Measurements from ENCODE around the gene PKMYT1. TPM values are rescaled to one million over a fixed set of nuclear protein-coding genes. Genes with fewer than 3 reads are reported as not detected.

Gene PKMYT1
- total and polyA plus RNA-seq, 9 of the 15 experiments (the other 6 are each of a cell fraction or from before 2014, with no cell fraction given) = 8.7 to 201 (median 37.8) TPM

- no peak for TF ChIP-seq CBX8 (IDR thresholded peaks at IDR 0.05; ENCODE audit: borderline replicate concordance, extremely low read depth, low read depth, low read length, poor library complexity, severe bottlenecking)
- TF ChIP-seq CHD2 (IDR thresholded peaks at IDR 0.05; ENCODE audit: low read depth, low read length) = no peak
- TF ChIP-seq CHD7 (IDR thresholded peaks at IDR 0.05; ENCODE audit: low read depth, low read length) = no peak
- peak; percentile 89 for TF ChIP-seq SOX6 (IDR thresholded peaks at IDR 0.05)
- no peak for TF ChIP-seq MCM7 (IDR thresholded peaks at IDR 0.05)
- no peak for TF ChIP-seq POLR2AphosphoS2 (IDR thresholded peaks at IDR 0.05; ENCODE audit: low read length)
- TF ChIP-seq USF2 (CRISPR knock-in tag; IDR thresholded peaks at IDR 0.05) = no peak
- no peak for TF ChIP-seq E2F4 (CRISPR knock-in tag; IDR thresholded peaks at IDR 0.05; ENCODE audit: low read depth)
- no peak for TF ChIP-seq MTF1 (CRISPR knock-in tag; IDR thresholded peaks at IDR 0.05; ENCODE audit: borderline replicate concordance)
- no peak for TF ChIP-seq FOXP1 (CRISPR knock-in tag; IDR thresholded peaks at IDR 0.05)
- TF ChIP-seq ZNF445 (CRISPR knock-in tag; IDR thresholded peaks at IDR 0.05; ENCODE audit: low read depth) = no peak
- no peak for TF ChIP-seq ZNF121 (CRISPR knock-in tag; conservative IDR thresholded peaks at IDR 0.05)
Observed at GRCh38 chr16:3007059-3007956, 27.1 kb upstream of the PKMYT1 start (continued).
